ENCODE measurements around the gene GAS2L3. TPM values are rescaled to one million over a fixed set of nuclear protein-coding genes. Genes with fewer than 3 reads are reported as not detected.

Gene GAS2L3
- total and polyA plus RNA-seq, 9 of the 15 experiments (the other 6 are each of a cell fraction or from before 2014, with no cell fraction given) = 1.5 to 9.8 (median 3.5) TPM

DNA sequence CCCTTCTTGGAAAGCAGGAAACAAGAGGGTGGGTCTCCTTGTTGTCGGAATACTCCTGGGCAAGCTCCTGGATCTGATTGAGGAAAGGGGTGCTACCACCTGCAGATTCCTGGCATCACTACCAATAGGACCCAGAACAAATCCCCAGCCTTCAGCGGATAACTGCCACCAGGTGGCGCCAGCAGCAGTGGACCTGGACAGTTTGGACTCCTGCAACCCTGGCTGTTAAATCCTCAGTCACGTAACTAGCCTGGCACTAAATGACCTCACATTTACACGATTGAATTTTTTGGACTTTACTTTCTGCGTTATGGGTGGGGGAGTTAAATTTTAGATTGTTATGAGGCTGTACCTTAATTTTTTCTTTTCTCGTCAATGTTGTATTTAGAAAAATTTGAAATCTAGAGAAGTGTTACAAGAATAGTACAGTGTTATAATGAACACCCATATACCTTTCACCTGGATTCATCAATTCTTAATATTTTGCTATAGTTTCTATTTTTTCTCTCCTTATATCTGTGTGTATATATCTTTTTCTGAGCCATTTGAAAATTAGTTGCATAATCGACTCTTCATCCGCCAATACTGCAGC, 95.6 kb downstream of the GAS2L3 start (continued):
- TF ChIP-seq, protein P1, sequence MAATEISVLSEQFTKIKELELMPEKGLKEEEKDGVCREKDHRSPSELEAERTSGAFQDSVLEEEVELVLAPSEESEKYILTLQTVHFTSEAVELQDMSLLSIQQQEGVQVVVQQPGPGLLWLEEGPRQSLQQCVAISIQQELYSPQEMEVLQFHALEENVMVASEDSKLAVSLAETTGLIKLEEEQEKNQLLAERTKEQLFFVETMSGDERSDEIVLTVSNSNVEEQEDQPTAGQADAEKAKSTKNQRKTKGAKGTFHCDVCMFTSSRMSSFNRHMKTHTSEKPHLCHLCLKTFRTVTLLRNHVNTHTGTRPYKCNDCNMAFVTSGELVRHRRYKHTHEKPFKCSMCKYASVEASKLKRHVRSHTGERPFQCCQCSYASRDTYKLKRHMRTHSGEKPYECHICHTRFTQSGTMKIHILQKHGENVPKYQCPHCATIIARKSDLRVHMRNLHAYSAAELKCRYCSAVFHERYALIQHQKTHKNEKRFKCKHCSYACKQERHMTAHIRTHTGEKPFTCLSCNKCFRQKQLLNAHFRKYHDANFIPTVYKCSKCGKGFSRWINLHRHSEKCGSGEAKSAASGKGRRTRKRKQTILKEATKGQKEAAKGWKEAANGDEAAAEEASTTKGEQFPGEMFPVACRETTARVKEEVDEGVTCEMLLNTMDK (IDR thresholded peaks at IDR 0.05; ENCODE audit: borderline replicate concordance, insufficient read depth, low read depth, low read length, poor library complexity, severe bottlenecking) = peak; percentile 45
- TF ChIP-seq SLC30A9 (CRISPR knock-in tag; IDR thresholded peaks at IDR 0.05) = no peak
- TF ChIP-seq, protein P2, sequence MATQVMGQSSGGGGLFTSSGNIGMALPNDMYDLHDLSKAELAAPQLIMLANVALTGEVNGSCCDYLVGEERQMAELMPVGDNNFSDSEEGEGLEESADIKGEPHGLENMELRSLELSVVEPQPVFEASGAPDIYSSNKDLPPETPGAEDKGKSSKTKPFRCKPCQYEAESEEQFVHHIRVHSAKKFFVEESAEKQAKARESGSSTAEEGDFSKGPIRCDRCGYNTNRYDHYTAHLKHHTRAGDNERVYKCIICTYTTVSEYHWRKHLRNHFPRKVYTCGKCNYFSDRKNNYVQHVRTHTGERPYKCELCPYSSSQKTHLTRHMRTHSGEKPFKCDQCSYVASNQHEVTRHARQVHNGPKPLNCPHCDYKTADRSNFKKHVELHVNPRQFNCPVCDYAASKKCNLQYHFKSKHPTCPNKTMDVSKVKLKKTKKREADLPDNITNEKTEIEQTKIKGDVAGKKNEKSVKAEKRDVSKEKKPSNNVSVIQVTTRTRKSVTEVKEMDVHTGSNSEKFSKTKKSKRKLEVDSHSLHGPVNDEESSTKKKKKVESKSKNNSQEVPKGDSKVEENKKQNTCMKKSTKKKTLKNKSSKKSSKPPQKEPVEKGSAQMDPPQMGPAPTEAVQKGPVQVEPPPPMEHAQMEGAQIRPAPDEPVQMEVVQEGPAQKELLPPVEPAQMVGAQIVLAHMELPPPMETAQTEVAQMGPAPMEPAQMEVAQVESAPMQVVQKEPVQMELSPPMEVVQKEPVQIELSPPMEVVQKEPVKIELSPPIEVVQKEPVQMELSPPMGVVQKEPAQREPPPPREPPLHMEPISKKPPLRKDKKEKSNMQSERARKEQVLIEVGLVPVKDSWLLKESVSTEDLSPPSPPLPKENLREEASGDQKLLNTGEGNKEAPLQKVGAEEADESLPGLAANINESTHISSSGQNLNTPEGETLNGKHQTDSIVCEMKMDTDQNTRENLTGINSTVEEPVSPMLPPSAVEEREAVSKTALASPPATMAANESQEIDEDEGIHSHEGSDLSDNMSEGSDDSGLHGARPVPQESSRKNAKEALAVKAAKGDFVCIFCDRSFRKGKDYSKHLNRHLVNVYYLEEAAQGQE (IDR thresholded peaks at IDR 0.05; ENCODE audit: borderline replicate concordance) = peak; percentile 26; the same call in 1 of the 2 replicates
- TF ChIP-seq, protein P2 (CRISPR knock-in tag; IDR thresholded peaks at IDR 0.05; ENCODE audit: low read depth) = no peak
- no peak for TF ChIP-seq ZNF384 (IDR thresholded peaks at IDR 0.05; ENCODE audit: low read depth, low read length)
- peak; percentile 61 for TF ChIP-seq SMC3 (conservative IDR thresholded peaks at IDR 0.05; ENCODE audit: insufficient read depth, low read depth, low read length)
- TF ChIP-seq TEAD1 (CRISPR knock-in tag; IDR thresholded peaks at IDR 0.05) = peak; percentile 71 to 75; a peak in 3 of 4 replicates
